Measurements from ENCODE around the gene NPR3.

The NPR3 gene

GRCh38 chr5:32765266-32765665 lies 54.1 kb downstream of the NPR3 start:
- no peak overlapping the region for H2AFZ ChIP-seq (ENCODE audit: low read length, unreplicated experiment)
- H3K79me2 ChIP-seq (ENCODE audit: control insufficient read depth, insufficient read depth, low read length, unreplicated experiment) = peaks cover 24% of the 10 kb centered on the region
- H3K4me1 ChIP-seq (ENCODE audit: control insufficient read depth, insufficient read depth, low read length, unreplicated experiment) = peaks cover 33% of the 10 kb centered on the region
- H3K36me3 ChIP-seq (ENCODE audit: insufficient read depth, low read length) = 0 out of 2 replicates have a peak, but pooled peaks cover 10% of the 10 kb centered on the region
- no peak overlapping the region for H3K4me3 ChIP-seq (ENCODE audit: low read depth, low read length)
- H3K27me3 ChIP-seq (ENCODE audit: insufficient read depth, low read length) = no peaks in the 10 kb centered on the region
- H3K27ac ChIP-seq (ENCODE audit: low read depth, low read length) = no peak overlapping the region

- Histone ChIP-seq H3K36me3 (ENCODE audit: insufficient read depth, low read length) (0 out of 2 replicates have a peak, but pooled peaks cover 10% of the 10 kb centered on the region), H3K79me2 (ENCODE audit: control insufficient read depth, insufficient read depth, low read length, unreplicated experiment) (peaks cover 18% of the 10 kb centered on the region), H3K27me3 (ENCODE audit: insufficient read depth, low read length) (no peaks in the 10 kb centered on the region), H3K4me3 (ENCODE audit: low read depth, low read length) (peak overlapping the region; percentile 10; the same call in 1 of the 2 replicates), H2AFZ (ENCODE audit: low read length, unreplicated experiment) (no peak overlapping the region), H3K4me1 (ENCODE audit: control insufficient read depth, insufficient read depth, low read length, unreplicated experiment) (peaks cover 22% of the 10 kb centered on the region), H3K27ac (ENCODE audit: low read depth, low read length) (peak overlapping the region; percentile 93)
Measured at GRCh38 chr5:32767948-32768467, 56.9 kb downstream of the NPR3 start.

GRCh38 chr5:32769711-32770110 lies 58.6 kb downstream of the NPR3 start:
- H2AFZ ChIP-seq (ENCODE audit: low read length, unreplicated experiment) = no peak overlapping the region
- H3K79me2 ChIP-seq (ENCODE audit: control insufficient read depth, insufficient read depth, low read length, unreplicated experiment) = peaks cover 14% of the 10 kb centered on the region
- peaks cover 22% of the 10 kb centered on the region for H3K4me1 ChIP-seq (ENCODE audit: control insufficient read depth, insufficient read depth, low read length, unreplicated experiment)
- peak overlapping the region; percentile 93; the same call in 1 of the 2 replicates for H3K27ac ChIP-seq (ENCODE audit: low read depth, low read length)
- H3K36me3 ChIP-seq (ENCODE audit: insufficient read depth, low read length) = peaks cover 16% of the 10 kb centered on the region; the same call in 1 of the 2 replicates
- H3K27me3 ChIP-seq (ENCODE audit: insufficient read depth, low read length) = no peaks in the 10 kb centered on the region
- H3K4me3 ChIP-seq (ENCODE audit: low read depth, low read length) = no peak overlapping the region

GRCh38 chr5:32770444-32770843 lies 59.3 kb downstream of the NPR3 start:
- Histone ChIP-seq H2AFZ (ENCODE audit: low read length, unreplicated experiment) (no peak overlapping the region), H3K27ac (ENCODE audit: low read depth, low read length) (no peak overlapping the region), H3K4me3 (ENCODE audit: low read depth, low read length) (no peak overlapping the region), H3K4me1 (ENCODE audit: control insufficient read depth, insufficient read depth, low read length, unreplicated experiment) (peaks cover 22% of the 10 kb centered on the region), H3K79me2 (ENCODE audit: control insufficient read depth, insufficient read depth, low read length, unreplicated experiment) (peaks cover 11% of the 10 kb centered on the region), H3K27me3 (ENCODE audit: insufficient read depth, low read length) (no peaks in the 10 kb centered on the region), H3K36me3 (ENCODE audit: insufficient read depth, low read length) (peaks cover 14% of the 10 kb centered on the region; the same call in 1 of the 2 replicates)

- H3K27me3 ChIP-seq (ENCODE audit: insufficient read depth, low read length) = no peaks in the 10 kb centered on the region
- H3K4me1 ChIP-seq (ENCODE audit: control insufficient read depth, insufficient read depth, low read length, unreplicated experiment) = peaks cover 23% of the 10 kb centered on the region
- peaks cover 12% of the 10 kb centered on the region; the same call in 1 of the 2 replicates for H3K36me3 ChIP-seq (ENCODE audit: insufficient read depth, low read length)
- H3K27ac ChIP-seq (ENCODE audit: low read depth, low read length) = no peak overlapping the region
- H2AFZ ChIP-seq (ENCODE audit: low read length, unreplicated experiment) = no peak overlapping the region
- no peak overlapping the region for H3K4me3 ChIP-seq (ENCODE audit: low read depth, low read length)
- H3K79me2 ChIP-seq (ENCODE audit: control insufficient read depth, insufficient read depth, low read length, unreplicated experiment) = peaks cover 10% of the 10 kb centered on the region
Measured at GRCh38 chr5:32771037-32771436, 59.9 kb downstream of the NPR3 start.

GRCh38 chr5:32773944-32774343 lies 62.8 kb downstream of the NPR3 start:
- Histone ChIP-seq H3K4me3 (ENCODE audit: low read depth, low read length) (no peak overlapping the region), H3K27ac (ENCODE audit: low read depth, low read length) (0 out of 2 replicates have a peak overlapping the region, but pooled peaks have one; percentile 10), H2AFZ (ENCODE audit: low read length, unreplicated experiment) (no peak overlapping the region), H3K36me3 (ENCODE audit: insufficient read depth, low read length) (peaks cover 12% of the 10 kb centered on the region), H3K27me3 (ENCODE audit: insufficient read depth, low read length) (no peaks in the 10 kb centered on the region), H3K4me1 (ENCODE audit: control insufficient read depth, insufficient read depth, low read length, unreplicated experiment) (peaks cover 18% of the 10 kb centered on the region), H3K79me2 (ENCODE audit: control insufficient read depth, insufficient read depth, low read length, unreplicated experiment) (peaks cover 6% of the 10 kb centered on the region)

GRCh38 chr5:32776200-32776599 lies 65.1 kb downstream of the NPR3 start:
- Histone ChIP-seq H3K4me1 (ENCODE audit: control insufficient read depth, insufficient read depth, low read length, unreplicated experiment) (peaks cover 29% of the 10 kb centered on the region), H3K79me2 (ENCODE audit: control insufficient read depth, insufficient read depth, low read length, unreplicated experiment) (no peaks in the 10 kb centered on the region), H3K36me3 (ENCODE audit: insufficient read depth, low read length) (peaks cover 11% of the 10 kb centered on the region), H3K4me3 (ENCODE audit: low read depth, low read length) (no peak overlapping the region), H3K27me3 (ENCODE audit: insufficient read depth, low read length) (no peaks in the 10 kb centered on the region), H2AFZ (ENCODE audit: low read length, unreplicated experiment) (no peak overlapping the region), H3K27ac (ENCODE audit: low read depth, low read length) (peak overlapping the region; percentile 17; the same call in 1 of the 2 replicates)

- H3K27me3 ChIP-seq (ENCODE audit: insufficient read depth, low read length) = no peaks in the 10 kb centered on the region
- peaks cover 29% of the 10 kb centered on the region for H3K4me1 ChIP-seq (ENCODE audit: control insufficient read depth, insufficient read depth, low read length, unreplicated experiment)
- no peak overlapping the region for H3K4me3 ChIP-seq (ENCODE audit: low read depth, low read length)
- H3K36me3 ChIP-seq (ENCODE audit: insufficient read depth, low read length) = peaks cover 11% of the 10 kb centered on the region
- no peak overlapping the region for H2AFZ ChIP-seq (ENCODE audit: low read length, unreplicated experiment)
- peak overlapping the region; percentile 60 for H3K27ac ChIP-seq (ENCODE audit: low read depth, low read length)
- no peaks in the 10 kb centered on the region for H3K79me2 ChIP-seq (ENCODE audit: control insufficient read depth, insufficient read depth, low read length, unreplicated experiment)
Measured at GRCh38 chr5:32777222-32777621, 66.1 kb downstream of the NPR3 start.

- peaks cover 29% of the 10 kb centered on the region for H3K4me1 ChIP-seq (ENCODE audit: control insufficient read depth, insufficient read depth, low read length, unreplicated experiment)
- H3K4me3 ChIP-seq (ENCODE audit: low read depth, low read length) = no peak overlapping the region
- peaks cover 11% of the 10 kb centered on the region for H3K36me3 ChIP-seq (ENCODE audit: insufficient read depth, low read length)
- H2AFZ ChIP-seq (ENCODE audit: low read length, unreplicated experiment) = no peak overlapping the region
- H3K79me2 ChIP-seq (ENCODE audit: control insufficient read depth, insufficient read depth, low read length, unreplicated experiment) = no peaks in the 10 kb centered on the region
- H3K27me3 ChIP-seq (ENCODE audit: insufficient read depth, low read length) = no peaks in the 10 kb centered on the region
- H3K27ac ChIP-seq (ENCODE audit: low read depth, low read length) = peak overlapping the region; percentile 60
Measured at GRCh38 chr5:32777733-32778132, 66.6 kb downstream of the NPR3 start.

- no peak overlapping the region for H2AFZ ChIP-seq (ENCODE audit: low read length, unreplicated experiment)
- peaks cover 10% of the 10 kb centered on the region for H3K36me3 ChIP-seq (ENCODE audit: insufficient read depth, low read length)
- peaks cover 29% of the 10 kb centered on the region for H3K4me1 ChIP-seq (ENCODE audit: control insufficient read depth, insufficient read depth, low read length, unreplicated experiment)
- no peak overlapping the region for H3K4me3 ChIP-seq (ENCODE audit: low read depth, low read length)
- H3K27me3 ChIP-seq (ENCODE audit: insufficient read depth, low read length) = no peaks in the 10 kb centered on the region
- no peaks in the 10 kb centered on the region for H3K79me2 ChIP-seq (ENCODE audit: control insufficient read depth, insufficient read depth, low read length, unreplicated experiment)
- peak overlapping the region; percentile 20; the same call in 1 of the 2 replicates for H3K27ac ChIP-seq (ENCODE audit: low read depth, low read length)
Measured at GRCh38 chr5:32778403-32778802, 67.3 kb downstream of the NPR3 start.

- Histone ChIP-seq H3K36me3 (ENCODE audit: insufficient read depth, low read length) (peaks cover 5% of the 10 kb centered on the region; the same call in 1 of the 2 replicates), H3K27me3 (ENCODE audit: insufficient read depth, low read length) (no peaks in the 10 kb centered on the region), H2AFZ (ENCODE audit: low read length, unreplicated experiment) (no peak overlapping the region), H3K4me1 (ENCODE audit: control insufficient read depth, insufficient read depth, low read length, unreplicated experiment) (peaks cover 29% of the 10 kb centered on the region), H3K27ac (ENCODE audit: low read depth, low read length) (peak overlapping the region; percentile 62), H3K79me2 (ENCODE audit: control insufficient read depth, insufficient read depth, low read length, unreplicated experiment) (no peaks in the 10 kb centered on the region), H3K4me3 (ENCODE audit: low read depth, low read length) (no peak overlapping the region)
Measured at GRCh38 chr5:32779754-32780415, 68.8 kb downstream of the NPR3 start.
